Lung (tissue), 12 donors: ENCODE results near the gene EPHB2. TPM values are rescaled to one million over a fixed set of nuclear protein-coding genes. Genes with fewer than 3 reads are reported as not detected.

Experiments used
- ATAC-seq: fragments of 200-7000 bp; cut with Tn5 transposase; one replicate; pipeline ENCODE4 v1.9.1; 2020; ENCODE audit warnings: moderate number of reproducible peaks; ENCODE audit not compliant: insufficient read depth, low FRiP score
- DNase-seq, 3 donors: peaks; one replicate each; pipeline ENCODE4 v3.0.0-alpha.2; 2013 to 2017
- H3K27ac ChIP-seq, 2 donors: one replicate each; pipeline ENCODE4 v1.5.1; 2013; ENCODE audit warnings: mild to moderate bottlenecking in 2 of 2, moderate library complexity in 2 of 2, control low read depth in 1 of 2, inconsistent platforms in 1 of 2, low read depth in 1 of 2, low read length in 1 of 2
- H3K27me3 ChIP-seq, 3 donors: one replicate each; pipeline ENCODE4 v1.5.1; 2013; ENCODE audit warnings: low read length in 2 of 3; ENCODE audit not compliant: control insufficient read depth in 3 of 3, insufficient read depth in 3 of 3
- H3K36me3 ChIP-seq, 4 donors: one replicate each; pipeline ENCODE4 v1.5.1; 2013; ENCODE audit warnings: low read length in 4 of 4, mild to moderate bottlenecking in 1 of 4, moderate library complexity in 1 of 4; ENCODE audit not compliant: control insufficient read depth in 4 of 4, insufficient read depth in 4 of 4
- H3K4me1 ChIP-seq, 5 donors: one replicate each; pipeline ENCODE4 v1.5.1; 2013; ENCODE audit warnings: low read length in 5 of 5, mild to moderate bottlenecking in 2 of 5, moderate library complexity in 1 of 5; ENCODE audit not compliant: control insufficient read depth in 5 of 5, insufficient read depth in 5 of 5
- H3K4me3 ChIP-seq: one replicate; pipeline ENCODE4 v1.5.1; 2013; ENCODE audit warnings: mild to moderate bottlenecking, control low read depth, moderate library complexity
- H3K9ac ChIP-seq, 2 donors: one replicate each; pipeline ENCODE4 v1.5.1; 2013; ENCODE audit warnings: low read length in 2 of 2, control low read depth in 1 of 2; ENCODE audit not compliant: insufficient read depth in 1 of 2
- H3K9me3 ChIP-seq, 4 donors: one replicate each; pipeline ENCODE4 v1.5.1; 2013; ENCODE audit warnings: low read length in 3 of 4, mild to moderate bottlenecking in 1 of 4, moderate library complexity in 1 of 4; ENCODE audit not compliant: control insufficient read depth in 4 of 4, insufficient read depth in 3 of 4
- WGBS, 2 donors: extraction: QIAGEN DNeasy Blood & Tissue Kit; methylation state at CpG; one replicate each; pipeline ENCODE4 v1.1.7; 2013; 5-methylcytosine and 5-hydroxymethylcytosine counted together
- polyA plus RNA-seq, 2 donors: library from polyadenylated mRNA; stranded (reverse); fragments of 200-250 nt; gene quantifications; one replicate each; pipeline ENCODE4 v1.2.1, GENCODE V29; 2013
- total RNA-seq, 2 donors: library from RNA; depleted of rRNA in 1 of 2; stranded (reverse); fragments of >200 nt in 1 of 2; gene quantifications; one replicate each; pipeline ENCODE4 v1.2.1, GENCODE V29; 2014 to 2021
- TF ChIP-seq, protein P1 (sequence below): IDR thresholded peaks from 2 replicates; pipeline ENCODE4 v1.5.1; 2012; ENCODE audit warnings: mild to moderate bottlenecking; ENCODE audit errors: control extremely low read depth, extremely low read depth
- donor health status: control.
- donor health status: control.
- donor health status: Bipolar disorder and iron deficiency.
- donor health status: healthy.
- donor health status: DM: yes; HTN: yes; CAD: no.

Gene EPHB2
- total and polyA plus RNA-seq, 4 donors = 1.2 to 8.5 (median 5.8) TPM

DNA sequence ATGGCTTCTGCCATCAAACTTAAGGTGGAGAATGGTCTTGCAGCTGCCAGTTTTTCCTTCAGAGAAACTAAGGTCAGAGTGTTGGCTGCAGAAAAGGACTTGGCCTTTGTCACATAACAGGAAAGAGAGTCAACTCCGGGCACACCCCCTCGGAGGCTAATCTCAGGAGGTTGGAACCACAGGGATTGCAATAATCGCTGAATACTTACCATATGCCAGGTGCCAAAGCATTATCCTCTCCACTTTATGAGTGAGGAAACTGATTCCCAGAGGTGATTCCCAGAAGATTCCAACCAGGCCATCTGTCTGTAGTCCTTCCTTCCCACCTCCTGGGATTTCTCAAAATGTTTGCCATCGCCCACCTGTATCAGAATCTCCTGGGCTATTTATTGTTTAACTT is 208.0 kb downstream of the EPHB2 start:
- TF ChIP-seq, protein P1, sequence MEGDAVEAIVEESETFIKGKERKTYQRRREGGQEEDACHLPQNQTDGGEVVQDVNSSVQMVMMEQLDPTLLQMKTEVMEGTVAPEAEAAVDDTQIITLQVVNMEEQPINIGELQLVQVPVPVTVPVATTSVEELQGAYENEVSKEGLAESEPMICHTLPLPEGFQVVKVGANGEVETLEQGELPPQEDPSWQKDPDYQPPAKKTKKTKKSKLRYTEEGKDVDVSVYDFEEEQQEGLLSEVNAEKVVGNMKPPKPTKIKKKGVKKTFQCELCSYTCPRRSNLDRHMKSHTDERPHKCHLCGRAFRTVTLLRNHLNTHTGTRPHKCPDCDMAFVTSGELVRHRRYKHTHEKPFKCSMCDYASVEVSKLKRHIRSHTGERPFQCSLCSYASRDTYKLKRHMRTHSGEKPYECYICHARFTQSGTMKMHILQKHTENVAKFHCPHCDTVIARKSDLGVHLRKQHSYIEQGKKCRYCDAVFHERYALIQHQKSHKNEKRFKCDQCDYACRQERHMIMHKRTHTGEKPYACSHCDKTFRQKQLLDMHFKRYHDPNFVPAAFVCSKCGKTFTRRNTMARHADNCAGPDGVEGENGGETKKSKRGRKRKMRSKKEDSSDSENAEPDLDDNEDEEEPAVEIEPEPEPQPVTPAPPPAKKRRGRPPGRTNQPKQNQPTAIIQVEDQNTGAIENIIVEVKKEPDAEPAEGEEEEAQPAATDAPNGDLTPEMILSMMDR = no peak
- DNase-seq = no peak
- Histone ChIP-seq H3K4me1 (peaks cover 0 to 2% (median 0%) of the 10 kb centered on the region in 5 donors), H3K27me3 (no peaks in the 10 kb centered on the region), H3K9ac (no peak overlapping the region), H3K9me3 (no peaks in the 10 kb centered on the region), H3K36me3 (no peaks in the 10 kb centered on the region), H3K4me3 (no peak overlapping the region), H3K27ac (no peak overlapping the region)
- WGBS, 2 donors = 83 to 90% methylated on average over 4 of the region's 4 CpGs
- ATAC-seq = no peak

DNA sequence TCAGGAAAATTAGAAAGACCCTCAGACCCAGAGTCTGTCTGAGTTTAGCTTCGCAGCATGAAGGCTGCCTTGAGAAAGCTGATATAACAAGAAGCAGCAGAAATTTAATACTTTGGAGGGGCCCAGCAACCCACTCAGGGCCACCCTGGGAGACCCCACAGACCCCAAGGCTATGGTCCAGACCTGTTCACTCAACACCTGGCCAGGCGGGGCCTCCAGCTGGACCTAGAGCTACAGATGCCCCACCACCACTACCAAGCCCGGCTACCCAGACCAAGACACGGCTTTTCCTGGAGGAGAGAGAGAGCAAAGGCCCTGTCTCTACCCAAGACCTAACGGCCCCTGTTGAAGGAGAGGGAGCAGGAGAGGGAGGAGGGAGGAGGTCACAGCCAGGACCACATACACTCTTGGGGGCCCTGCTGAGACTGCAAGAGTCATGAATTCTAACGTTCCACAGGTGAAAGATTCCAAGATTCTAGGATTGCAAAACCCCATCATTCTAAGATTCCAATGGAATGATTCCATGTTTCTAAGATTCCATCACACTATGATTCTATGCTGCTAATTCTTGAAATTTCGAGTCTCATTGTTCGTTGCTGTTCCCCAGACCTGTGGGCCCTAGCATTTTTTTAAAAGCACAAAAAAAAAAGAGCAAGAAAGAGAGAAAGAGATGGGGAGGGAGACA is 208.8 kb downstream of the EPHB2 start:
- Histone ChIP-seq H3K36me3 (no peaks in the 10 kb centered on the region), H3K9ac (no peak overlapping the region), H3K4me3 (no peak overlapping the region), H3K27me3 (no peaks in the 10 kb centered on the region), H3K27ac (no peak overlapping the region), H3K4me1 (peaks cover 0 to 2% (median 0%) of the 10 kb centered on the region in 5 donors), H3K9me3 (no peaks in the 10 kb centered on the region)
- no peak for DNase-seq
- no peak for ATAC-seq
- WGBS, 2 donors = 71 to 77% methylated on average over 8 of the region's 8 CpGs
- TF ChIP-seq, protein P1 = no peak

DNA sequence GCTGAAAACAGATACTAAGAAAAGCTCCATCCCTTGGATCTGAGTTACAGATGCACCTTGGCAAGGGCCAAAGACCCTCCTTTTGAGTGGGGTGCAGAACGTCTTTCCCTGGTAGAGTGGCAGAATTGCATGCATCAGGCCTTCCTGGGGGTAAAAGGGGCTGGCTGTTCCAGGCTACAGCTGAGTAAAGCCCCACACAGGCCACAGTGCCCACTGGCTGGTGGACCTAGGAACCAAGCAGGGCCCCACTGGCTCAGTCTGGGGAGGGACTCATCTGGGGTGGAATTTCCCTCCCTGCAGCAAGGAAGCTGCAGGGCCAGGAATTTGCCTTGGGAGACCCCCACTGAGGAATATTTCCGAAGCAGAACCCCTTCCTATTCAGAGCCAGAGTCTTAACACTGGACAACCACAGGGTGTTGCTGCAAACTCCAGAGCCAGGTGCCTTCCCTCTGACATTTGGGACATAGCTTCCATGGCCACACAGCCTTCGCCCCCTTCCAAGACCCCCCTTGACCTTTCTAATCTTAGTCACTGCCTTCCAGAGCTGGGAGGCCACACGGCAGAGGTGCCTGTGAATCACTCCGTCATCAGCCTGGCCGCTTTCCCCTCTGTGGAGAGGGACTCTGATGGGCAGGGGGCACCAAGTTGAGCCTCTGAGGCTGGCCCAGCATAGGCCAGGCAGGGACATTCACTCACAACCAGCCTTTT is 209.5 kb downstream of the EPHB2 start:
- Histone ChIP-seq H3K9ac (no peak overlapping the region), H3K4me1 (peaks cover 0 to 2% (median 0%) of the 10 kb centered on the region in 5 donors), H3K36me3 (no peaks in the 10 kb centered on the region), H3K27ac (no peak overlapping the region), H3K4me3 (no peak overlapping the region), H3K9me3 (no peaks in the 10 kb centered on the region), H3K27me3 (no peaks in the 10 kb centered on the region)
- TF ChIP-seq, protein P1 = no peak
- DNase-seq (no peak), ATAC-seq (no peak)
- 76 to 84% methylated on average over 6 of the region's 6 CpGs for WGBS, 2 donors
